Activated naive CD8-positive, alpha-beta T cell treated with anti-CD3 and anti-CD28 coated beads for 36 hours (primary cell): ENCODE measurements around the gene DDX39B. TPM values are rescaled to one million over a fixed set of nuclear protein-coding genes. Genes with fewer than 3 reads are reported as not detected.
A peak's percentile ranks its signal among the peaks of the same experiment; 100 is the strongest.

ENCODE experiments used
- DNase-seq: peaks from one replicate; pipeline ENCODE4 v3.0.0; 2021
- H3K27ac Mint-ChIP-seq: one replicate; pipeline ENCODE4 v1.8.0; 2022; ENCODE audit warnings: mild to moderate bottlenecking, moderate library complexity, mixed read lengths
- H3K27me3 Mint-ChIP-seq: one replicate; pipeline ENCODE4 v1.8.0; 2022; ENCODE audit warnings: mild to moderate bottlenecking, mixed read lengths
- H3K36me3 Mint-ChIP-seq: one replicate; pipeline ENCODE4 v1.8.0; 2021; ENCODE audit warnings: mild to moderate bottlenecking, mixed read lengths
- H3K4me1 Mint-ChIP-seq: one replicate; pipeline ENCODE4 v1.8.0; 2021; ENCODE audit warnings: mixed read lengths
- H3K4me3 Mint-ChIP-seq: one replicate; pipeline ENCODE4 v1.8.0; 2022; ENCODE audit warnings: mild to moderate bottlenecking, moderate library complexity, mixed read lengths
- H3K9me3 Mint-ChIP-seq: one replicate; pipeline ENCODE4 v1.8.0; 2022; ENCODE audit warnings: mixed read lengths
- total RNA-seq, 2 experiments: library from RNA; stranded (reverse); gene quantifications; one replicate each; pipeline ENCODE4 v1.2.3, GENCODE V29; 2021

The DDX39B gene
- total RNA-seq, 2 experiments from 2014 or later, result 570 to 580 TPM

- H3K27ac Mint-ChIP-seq, result peak within 1 kb of the TSS; percentile 86
- H3K9me3 Mint-ChIP-seq, result no peaks in the 10 kb centered on the region
- H3K4me3 Mint-ChIP-seq, result peak within 1 kb of the TSS; percentile 84
- peaks cover 8% of the 10 kb centered on the region for H3K36me3 Mint-ChIP-seq
- H3K27me3 Mint-ChIP-seq, result no peaks in the 10 kb centered on the region
- peaks cover 29% of the 10 kb centered on the region for H3K4me1 Mint-ChIP-seq
- peak; percentile 90 for DNase-seq
These were observed 4.6 kb upstream of the DDX39B start, which contains the start of gene ATP6V1G2 for GRCh38 chr6:31546339-31546957. Gene ATP6V1G2, minus strand, starts transcription at chr6:31546608. Its CDS starts 49 bp downstream, at chr6:31546559.

- Mint-ChIP-seq H3K4me1 (peaks cover 27% of the 10 kb centered on the region), H3K36me3 (peaks cover 15% of the 10 kb centered on the region), H3K27me3 (no peaks in the 10 kb centered on the region), H3K4me3 (no peak overlapping the region), H3K27ac (no peak overlapping the region), H3K9me3 (no peaks in the 10 kb centered on the region)
- DNase-seq, result no peak
These were observed 3.5 kb upstream of the DDX39B start for GRCh38 chr6:31545291-31545690.

- Mint-ChIP-seq H3K4me3 (no peak overlapping the region), H3K4me1 (peaks cover 33% of the 10 kb centered on the region), H3K9me3 (no peaks in the 10 kb centered on the region), H3K36me3 (peaks cover 21% of the 10 kb centered on the region), H3K27ac (no peak overlapping the region), H3K27me3 (no peaks in the 10 kb centered on the region)
- DNase-seq, result no peak
These were observed 2.9 kb upstream of the DDX39B start for GRCh38 chr6:31544676-31545075.

GRCh38 chr6:31543639-31544038, 1.8 kb upstream of the DDX39B start:
- H3K27ac Mint-ChIP-seq, result no peak overlapping the region
- H3K4me3 Mint-ChIP-seq, result peak overlapping the region; percentile 81
- no peaks in the 10 kb centered on the region for H3K27me3 Mint-ChIP-seq
- peaks cover 37% of the 10 kb centered on the region for H3K4me1 Mint-ChIP-seq
- no peak for DNase-seq
- no peaks in the 10 kb centered on the region for H3K9me3 Mint-ChIP-seq
- peaks cover 30% of the 10 kb centered on the region for H3K36me3 Mint-ChIP-seq

GRCh38 chr6:31541059-31541657, 645 bp downstream of the DDX39B start:
- H3K27ac Mint-ChIP-seq, result peak overlapping the region; percentile 95
- peaks cover 45% of the 10 kb centered on the region for H3K4me1 Mint-ChIP-seq
- H3K4me3 Mint-ChIP-seq, result peak overlapping the region; percentile 81
- H3K27me3 Mint-ChIP-seq, result no peaks in the 10 kb centered on the region
- no peaks in the 10 kb centered on the region for H3K9me3 Mint-ChIP-seq
- DNase-seq, result peak; percentile 61
- peaks cover 46% of the 10 kb centered on the region for H3K36me3 Mint-ChIP-seq

- H3K27me3 Mint-ChIP-seq, result no peaks in the 10 kb centered on the region
- peak overlapping the region; percentile 81 for H3K4me3 Mint-ChIP-seq
- H3K9me3 Mint-ChIP-seq, result no peaks in the 10 kb centered on the region
- peaks cover 46% of the 10 kb centered on the region for H3K4me1 Mint-ChIP-seq
- peak overlapping the region; percentile 95 for H3K27ac Mint-ChIP-seq
- peaks cover 51% of the 10 kb centered on the region for H3K36me3 Mint-ChIP-seq
- DNase-seq, result no peak
These were observed 1.2 kb downstream of the DDX39B start for GRCh38 chr6:31540640-31541039.

- Mint-ChIP-seq H3K4me1 (peaks cover 57% of the 10 kb centered on the region), H3K27ac (peak overlapping the region; percentile 68), H3K4me3 (peak overlapping the region; percentile 81), H3K9me3 (no peaks in the 10 kb centered on the region), H3K27me3 (no peaks in the 10 kb centered on the region), H3K36me3 (peaks cover 64% of the 10 kb centered on the region)
- DNase-seq, result no peak
These were observed 2.9 kb downstream of the DDX39B start for GRCh38 chr6:31538805-31539400.

- Mint-ChIP-seq H3K27me3 (no peaks in the 10 kb centered on the region), H3K27ac (peak overlapping the region; percentile 72), H3K36me3 (peaks cover 74% of the 10 kb centered on the region), H3K4me1 (peaks cover 64% of the 10 kb centered on the region), H3K4me3 (no peak overlapping the region), H3K9me3 (no peaks in the 10 kb centered on the region)
- DNase-seq, result no peak
These were observed 6.1 kb downstream of the DDX39B start for GRCh38 chr6:31535538-31536324.

GRCh38 chr6:31534521-31535040, 7.2 kb downstream of the DDX39B start:
- peaks cover 73% of the 10 kb centered on the region for H3K36me3 Mint-ChIP-seq
- H3K4me3 Mint-ChIP-seq, result no peak overlapping the region
- H3K9me3 Mint-ChIP-seq, result no peaks in the 10 kb centered on the region
- peaks cover 60% of the 10 kb centered on the region for H3K4me1 Mint-ChIP-seq
- DNase-seq, result no peak
- H3K27ac Mint-ChIP-seq, result no peak overlapping the region
- H3K27me3 Mint-ChIP-seq, result no peaks in the 10 kb centered on the region

- H3K4me3 Mint-ChIP-seq, result no peak overlapping the region
- peaks cover 54% of the 10 kb centered on the region for H3K4me1 Mint-ChIP-seq
- no peaks in the 10 kb centered on the region for H3K9me3 Mint-ChIP-seq
- DNase-seq, result no peak
- H3K27ac Mint-ChIP-seq, result no peak overlapping the region
- peaks cover 67% of the 10 kb centered on the region for H3K36me3 Mint-ChIP-seq
- H3K27me3 Mint-ChIP-seq, result no peaks in the 10 kb centered on the region
These were observed 7.8 kb downstream of the DDX39B start for GRCh38 chr6:31534011-31534410.

GRCh38 chr6:31533455-31533841, 8.4 kb downstream of the DDX39B start:
- Mint-ChIP-seq H3K27me3 (no peaks in the 10 kb centered on the region), H3K27ac (peak overlapping the region; percentile 17), H3K9me3 (no peaks in the 10 kb centered on the region), H3K36me3 (peaks cover 62% of the 10 kb centered on the region), H3K4me1 (peaks cover 48% of the 10 kb centered on the region), H3K4me3 (no peak overlapping the region)
- DNase-seq, result no peak

- H3K27me3 Mint-ChIP-seq, result no peaks in the 10 kb centered on the region
- peaks cover 58% of the 10 kb centered on the region for H3K36me3 Mint-ChIP-seq
- H3K4me3 Mint-ChIP-seq, result no peak overlapping the region
- peaks cover 44% of the 10 kb centered on the region for H3K4me1 Mint-ChIP-seq
- H3K9me3 Mint-ChIP-seq, result no peaks in the 10 kb centered on the region
- H3K27ac Mint-ChIP-seq, result peak overlapping the region; percentile 39
- no peak for DNase-seq
These were observed 9.0 kb downstream of the DDX39B start for GRCh38 chr6:31532644-31533454.

- Mint-ChIP-seq H3K27ac (peak overlapping the region; percentile 39), H3K4me3 (peak overlapping the region; percentile 5), H3K27me3 (no peaks in the 10 kb centered on the region), H3K36me3 (peaks cover 54% of the 10 kb centered on the region), H3K4me1 (peaks cover 40% of the 10 kb centered on the region), H3K9me3 (no peaks in the 10 kb centered on the region)
- no peak for DNase-seq
These were observed 9.8 kb downstream of the DDX39B start for GRCh38 chr6:31531771-31532643.
